RWPE2 (cell line): Measurements from ENCODE around the gene FYTTD1.
"Not testable (repeated sequence)": the region's sequence is repeated elsewhere in the genome, so short reads cannot be mapped to it uniquely, and the experiment has no call there.

ENCODE experiments used
- ATAC-seq: fragments of 200-7000 bp; cut with Tn5 transposase; 3 replicates; pipeline ENCODE4 v1.9.1; 2021; ENCODE audit warnings: low read depth
- DNase-seq: peaks from one replicate; pipeline ENCODE4 v3.0.0-alpha.2; 2020; ENCODE audit warnings: low spot score
- H3K27ac ChIP-seq: fragments of 450-650 bp; 2 replicates; pipeline ENCODE4 v1.5.1; 2017; ENCODE audit warnings: mild to moderate bottlenecking; ENCODE audit not compliant: poor library complexity, severe bottlenecking
- H3K27me3 ChIP-seq: fragments of 250-450 bp; sonication (Bioruptor Pico); 2 replicates; pipeline ENCODE4 v1.5.1; 2021; ENCODE audit warnings: mild to moderate bottlenecking, moderate library complexity; ENCODE audit not compliant: insufficient read depth, poor library complexity, severe bottlenecking
- H3K36me3 ChIP-seq: fragments of 250-450 bp; sonication (Bioruptor Pico); 2 replicates; pipeline ENCODE4 v1.5.1; 2020; ENCODE audit warnings: low read depth, mild to moderate bottlenecking, moderate library complexity
- H3K4me1 ChIP-seq: fragments of 250-450 bp; sonication (Bioruptor Pico); 2 replicates; pipeline ENCODE4 v1.5.1; 2021; ENCODE audit warnings: mild to moderate bottlenecking, moderate library complexity; ENCODE audit not compliant: insufficient read depth, poor library complexity, severe bottlenecking
- H3K4me3 ChIP-seq: fragments of 250-450 bp; sonication (Bioruptor Pico); 2 replicates; pipeline ENCODE4 v1.5.1; 2021; ENCODE audit warnings: mild to moderate bottlenecking, moderate library complexity; ENCODE audit not compliant: severe bottlenecking
- H3K9me3 ChIP-seq: fragments of 250-450 bp; sonication (Bioruptor Pico); 2 replicates; pipeline ENCODE4 v1.5.1; 2021; ENCODE audit warnings: mild to moderate bottlenecking, moderate library complexity; ENCODE audit not compliant: severe bottlenecking
- TF ChIP-seq, protein P1 (sequence below): fragments of 450-650 bp; IDR thresholded peaks from one replicate; pipeline ENCODE4 v1.5.1; 2017; ENCODE audit warnings: mild to moderate bottlenecking, moderate library complexity; ENCODE audit not compliant: poor library complexity, severe bottlenecking

FYTTD1 gene

DNA sequence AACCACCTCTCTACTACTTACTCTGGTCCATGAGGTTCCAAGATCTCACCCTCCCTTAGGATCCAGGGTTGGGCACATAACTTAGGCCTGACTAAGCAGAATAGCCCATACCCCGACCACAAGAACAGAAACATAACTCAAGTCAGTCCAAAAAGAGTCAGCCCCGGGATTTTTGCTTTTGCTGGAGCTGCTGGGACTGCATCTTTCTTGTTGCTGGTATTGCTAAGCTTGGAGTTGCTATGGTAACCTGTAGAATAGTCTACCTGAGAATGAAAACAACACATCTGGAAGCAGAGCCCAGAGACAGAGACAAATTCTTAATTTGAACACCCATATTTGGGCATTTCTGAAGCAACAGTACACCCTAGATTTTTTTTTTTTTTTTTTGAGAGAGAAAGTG lies 19.5 kb upstream of the FYTTD1 start:
- Histone ChIP-seq H3K27ac (peak overlapping the region; percentile 57), H3K27me3 (no peaks in the 10 kb centered on the region)
- peak; percentile 68 for DNase-seq

DNA sequence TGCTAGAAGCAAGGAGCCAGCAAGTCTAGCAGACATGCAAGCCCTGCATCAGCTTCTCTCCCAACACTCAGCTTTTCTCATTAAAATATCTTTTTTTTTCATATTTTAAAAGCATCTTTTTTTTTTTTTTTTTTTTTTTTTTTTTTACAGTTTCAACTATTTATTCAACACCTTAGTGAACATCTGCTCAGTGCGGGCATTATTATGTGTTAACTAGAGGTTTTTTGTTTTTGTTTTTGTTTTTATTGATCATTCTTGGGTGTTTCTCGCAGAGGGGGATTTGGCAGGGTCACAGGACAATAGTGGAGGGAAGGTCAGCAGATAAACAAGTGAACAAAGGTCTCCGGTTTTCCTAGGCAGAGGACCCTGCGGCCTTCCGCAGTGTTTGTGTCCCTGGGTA lies 18.9 kb upstream of the FYTTD1 start:
- H3K4me3 ChIP-seq, DNase-seq, H3K27me3 ChIP-seq, H3K9me3 ChIP-seq, ATAC-seq, H3K36me3 ChIP-seq: not testable (repeated sequence)
- Histone ChIP-seq H3K27ac (peak overlapping the region; percentile 57), H3K4me1 (peaks cover 11% of the 10 kb centered on the region)

More for the DNA sequence above, 19.5 kb upstream of the FYTTD1 start:
- ATAC-seq: peak; percentile 99
- peaks cover 11% of the 10 kb centered on the region for H3K4me1 ChIP-seq
- H3K36me3 ChIP-seq: no peaks in the 10 kb centered on the region; the same call in 1 of the 2 replicates
- no peak overlapping the region for H3K4me3 ChIP-seq
- no peaks in the 10 kb centered on the region for H3K9me3 ChIP-seq
- TF ChIP-seq, protein P1, sequence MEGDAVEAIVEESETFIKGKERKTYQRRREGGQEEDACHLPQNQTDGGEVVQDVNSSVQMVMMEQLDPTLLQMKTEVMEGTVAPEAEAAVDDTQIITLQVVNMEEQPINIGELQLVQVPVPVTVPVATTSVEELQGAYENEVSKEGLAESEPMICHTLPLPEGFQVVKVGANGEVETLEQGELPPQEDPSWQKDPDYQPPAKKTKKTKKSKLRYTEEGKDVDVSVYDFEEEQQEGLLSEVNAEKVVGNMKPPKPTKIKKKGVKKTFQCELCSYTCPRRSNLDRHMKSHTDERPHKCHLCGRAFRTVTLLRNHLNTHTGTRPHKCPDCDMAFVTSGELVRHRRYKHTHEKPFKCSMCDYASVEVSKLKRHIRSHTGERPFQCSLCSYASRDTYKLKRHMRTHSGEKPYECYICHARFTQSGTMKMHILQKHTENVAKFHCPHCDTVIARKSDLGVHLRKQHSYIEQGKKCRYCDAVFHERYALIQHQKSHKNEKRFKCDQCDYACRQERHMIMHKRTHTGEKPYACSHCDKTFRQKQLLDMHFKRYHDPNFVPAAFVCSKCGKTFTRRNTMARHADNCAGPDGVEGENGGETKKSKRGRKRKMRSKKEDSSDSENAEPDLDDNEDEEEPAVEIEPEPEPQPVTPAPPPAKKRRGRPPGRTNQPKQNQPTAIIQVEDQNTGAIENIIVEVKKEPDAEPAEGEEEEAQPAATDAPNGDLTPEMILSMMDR: no peak

DNA sequence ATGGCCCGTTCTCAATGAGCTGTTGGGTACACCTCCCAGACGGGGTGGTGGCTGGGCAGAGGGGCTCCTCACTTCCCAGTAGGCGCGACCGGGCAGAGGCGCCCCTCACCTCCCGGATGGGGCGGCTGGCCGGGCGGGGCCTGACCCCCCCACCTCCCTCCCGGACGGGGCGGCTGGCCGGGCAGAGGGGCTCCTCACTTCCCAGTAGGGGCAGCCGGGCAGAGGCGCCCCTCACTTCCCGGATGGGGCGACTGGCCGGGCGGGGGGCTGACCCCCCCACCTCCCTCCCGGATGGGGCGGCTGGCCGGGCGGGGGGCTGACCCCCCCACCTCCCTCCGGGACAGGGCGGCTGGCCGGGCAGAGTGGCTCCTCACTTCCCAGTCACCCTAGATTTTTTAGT lies 18.2 kb upstream of the FYTTD1 start:
- not testable (repeated sequence) for H3K9me3 ChIP-seq, H3K36me3 ChIP-seq, H3K27ac ChIP-seq, ATAC-seq, H3K27me3 ChIP-seq, DNase-seq, H3K4me3 ChIP-seq
- H3K4me1 ChIP-seq: peaks cover 11% of the 10 kb centered on the region

DNA sequence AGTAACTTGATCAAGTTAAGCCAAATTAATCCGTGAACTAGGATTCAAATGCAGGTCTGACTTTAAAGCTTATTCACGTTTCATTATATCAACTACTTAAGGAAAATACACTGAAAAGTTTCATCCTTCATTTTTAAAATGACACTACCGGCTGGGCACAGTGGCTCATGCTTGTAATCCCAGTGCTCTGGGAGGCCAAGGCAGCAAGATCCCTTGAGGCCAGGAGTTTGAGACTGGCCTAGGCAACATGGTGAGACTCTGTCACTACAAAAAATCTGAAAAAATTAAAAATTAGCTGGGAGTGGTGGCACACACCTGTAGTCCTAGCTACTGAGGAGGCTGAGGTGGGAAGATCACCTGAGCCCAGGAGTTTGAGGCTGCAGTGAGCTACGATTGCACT lies 16.6 kb upstream of the FYTTD1 start:
- H3K27ac ChIP-seq: no peak overlapping the region
- H3K9me3 ChIP-seq: no peaks in the 10 kb centered on the region
- peaks cover 14% of the 10 kb centered on the region for H3K4me1 ChIP-seq
- H3K27me3 ChIP-seq: no peaks in the 10 kb centered on the region
- H3K36me3 ChIP-seq: no peaks in the 10 kb centered on the region; the same call in 1 of the 2 replicates
- no peak for ATAC-seq
- TF ChIP-seq, protein P1: no peak
- DNase-seq: no peak
- H3K4me3 ChIP-seq: no peak overlapping the region

DNA sequence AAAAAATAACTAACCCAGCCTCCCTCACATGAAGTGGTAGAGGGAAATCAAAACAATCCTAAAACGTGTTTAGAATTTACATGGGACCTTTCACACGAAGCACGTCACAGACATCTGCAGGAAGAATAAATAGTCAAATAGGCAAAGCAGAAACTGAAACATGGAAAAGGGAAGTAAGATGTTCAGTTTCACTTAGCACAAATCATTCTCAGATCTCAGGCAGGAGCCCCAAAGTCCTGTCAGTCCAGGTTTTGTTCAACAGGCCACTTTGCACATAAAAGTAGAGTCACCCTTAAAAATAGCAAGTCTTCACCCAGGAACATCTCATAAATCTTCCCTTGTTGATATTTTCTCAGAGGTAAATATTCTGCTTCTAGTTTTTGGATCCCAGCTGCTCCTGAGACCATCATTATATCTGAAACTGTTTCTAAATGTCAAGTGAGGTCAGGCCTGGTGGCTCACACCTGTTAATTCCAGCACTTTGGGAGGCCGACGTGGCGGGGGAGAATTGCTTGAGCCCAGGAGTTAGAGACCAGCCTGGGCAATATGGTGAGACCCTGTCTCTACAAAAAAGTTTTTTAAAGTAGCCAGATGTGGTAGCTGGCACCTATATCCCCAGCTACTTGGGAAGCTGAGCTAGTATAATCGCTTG lies 14.9 kb upstream of the FYTTD1 start:
- TF ChIP-seq, protein P1: no peak
- ATAC-seq: no peak
- Histone ChIP-seq H3K4me3 (no peak overlapping the region), H3K36me3 (no peaks in the 10 kb centered on the region; the same call in 1 of the 2 replicates), H3K4me1 (peaks cover 10% of the 10 kb centered on the region), H3K27ac (no peak overlapping the region), H3K27me3 (no peaks in the 10 kb centered on the region), H3K9me3 (no peaks in the 10 kb centered on the region)
- DNase-seq: no peak

DNA sequence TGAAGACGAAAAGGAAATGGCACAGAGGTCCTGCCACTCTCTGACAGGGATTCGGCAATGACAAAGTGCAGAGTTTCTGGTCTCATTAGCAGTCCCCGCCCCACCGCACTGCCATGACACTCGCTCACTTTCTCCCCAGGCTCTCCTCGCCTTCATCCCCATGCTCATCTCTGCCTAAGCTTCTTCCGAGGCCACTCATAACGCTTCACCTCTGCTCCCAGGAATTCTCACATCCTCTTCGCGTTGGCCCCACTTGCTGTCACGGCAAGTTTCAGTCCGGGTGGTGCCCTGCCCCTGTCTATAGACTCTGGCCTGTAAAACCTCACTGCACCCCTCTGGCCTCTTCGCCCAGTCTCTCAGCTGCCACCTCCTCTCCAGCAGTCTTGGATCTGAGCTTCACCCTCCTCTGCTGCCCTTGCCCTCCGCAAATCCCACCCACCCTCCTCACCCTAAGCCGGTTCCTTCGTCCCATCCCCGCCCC lies 13.6 kb upstream of the FYTTD1 start:
- no peaks in the 10 kb centered on the region for H3K27me3 ChIP-seq
- DNase-seq (no peak), ATAC-seq (peak; percentile 3)
- H3K4me1 ChIP-seq: peaks cover 3% of the 10 kb centered on the region
- H3K36me3 ChIP-seq: no peaks in the 10 kb centered on the region; the same call in 1 of the 2 replicates
- no peaks in the 10 kb centered on the region for H3K9me3 ChIP-seq
- H3K4me3 ChIP-seq: peak overlapping the region; percentile 91
- TF ChIP-seq, protein P1: no peak
- peak overlapping the region; percentile 44 for H3K27ac ChIP-seq
